ENCODE data around the gene LAX1.

- TF ChIP-seq CTCF (IDR thresholded peaks at IDR 0.05; ENCODE audit: low read depth, low read length, poor library complexity, severe bottlenecking) (no peak), EZH2phosphoT487 (IDR thresholded peaks at IDR 0.05; ENCODE audit: borderline replicate concordance, low read length) (no peak)
These were observed 42.1 kb upstream of the LAX1 start for GRCh38 chr1:203722909-203723308.

Data from DOHH2 (cell line).